MCF 10A (cell line): ENCODE results near the gene ME2. TPM values are rescaled to one million over a fixed set of nuclear protein-coding genes. Genes with fewer than 3 reads are reported as not detected.

ENCODE experiments used
- BruUV-seq: library from RNA; stranded (reverse); fragments of 400-500 nt; replicated peaks from 2 replicates; lab custom pipeline; 2021; lab: Mats Ljungman, UMichigan
- CTCF ChIA-PET: fragments of 300-600 bp; sonication (Branson Sonifier 250); formaldehyde crosslinking; extraction: SDS; loops from one replicate; lab custom pipeline; 2021; ENCODE audit warnings: antibody characterized with exemption, inconsistent platforms; lab: Yijun Ruan, JAX
- POLR2A ChIA-PET: fragments of 300-600, 350-650 bp; sonication (Branson Sonifier 250); formaldehyde crosslinking; extraction: SDS; loops from one replicate; lab custom pipeline; 2020; ENCODE audit warnings: antibody characterized with exemption, inconsistent platforms; lab: Yijun Ruan, JAX
- DNase-seq: peaks from one replicate; pipeline ENCODE4 v3.0.0-alpha.2; 2018; ENCODE audit not compliant: unreplicated experiment
- H3K27ac Mint-ChIP-seq: one replicate; pipeline ENCODE4 v1.8.0; 2022; ENCODE audit warnings: mild to moderate bottlenecking, low read depth, mixed read lengths; ENCODE audit not compliant: unreplicated experiment
- H3K27me3 Mint-ChIP-seq: one replicate; pipeline ENCODE4 v1.8.0; 2022; ENCODE audit warnings: mixed read lengths; ENCODE audit not compliant: insufficient read depth, unreplicated experiment
- H3K36me3 Mint-ChIP-seq: one replicate; pipeline ENCODE4 v1.8.0; 2022; ENCODE audit warnings: mild to moderate bottlenecking, moderate library complexity, mixed read lengths; ENCODE audit not compliant: insufficient read depth, unreplicated experiment
- H3K4me1 Mint-ChIP-seq: one replicate; pipeline ENCODE4 v1.8.0; 2022; ENCODE audit warnings: mixed read lengths; ENCODE audit not compliant: insufficient read depth, unreplicated experiment
- H3K4me3 Mint-ChIP-seq: one replicate; pipeline ENCODE4 v1.8.0; 2022; ENCODE audit warnings: mild to moderate bottlenecking, moderate library complexity, mixed read lengths; ENCODE audit not compliant: unreplicated experiment
- H3K9me3 Mint-ChIP-seq: one replicate; pipeline ENCODE4 v1.8.0; 2022; ENCODE audit warnings: mixed read lengths; ENCODE audit not compliant: unreplicated experiment
- CTCF ChIP-seq: fragments of 200-600 bp; IDR thresholded peaks from one replicate; pipeline ENCODE4 v1.8.0; 2022; ENCODE audit warnings: antibody characterized with exemption, mild to moderate bottlenecking; ENCODE audit not compliant: unreplicated experiment
- intact Hi-C: fragments of 100-400 bp; cut with micrococcal nuclease; formaldehyde crosslinking; loops from 2 replicates; pipeline ENCODE4 v1.14.1; 2022
- total RNA-seq: library from RNA; stranded (reverse); gene quantifications from 2 replicates; pipeline ENCODE4 v1.2.3, GENCODE V29; 2022

The ME2 gene
- total RNA-seq, 1 experiment from 2014 or later = 64.8 TPM

- ChIA-PET POLR2A (interaction anchor here (1.7 to 2.5 kb wide), 2 partner anchors 12 to 74 kb away, joined by 5 to 11 read pairs; partner anchors contain the start of genes ELAC1 and SMAD4), CTCF (interaction anchor here (0.9 to 1.0 kb wide), 2 partner anchors 22 to 137 kb away, joined by 3 read pairs; no protein-coding TSS in a partner anchor)
- no peak for DNase-seq
- Mint-ChIP-seq H3K4me3 (no peak overlapping the region), H3K27ac (no peak overlapping the region), H3K4me1 (no peaks in the 10 kb centered on the region), H3K27me3 (no peaks in the 10 kb centered on the region), H3K9me3 (no peaks in the 10 kb centered on the region), H3K36me3 (peaks cover 5% of the 10 kb centered on the region)
- intact Hi-C loops = no loop called here
- TF ChIP-seq CTCF = no peak
- no TSS peak for BruUV-seq
These were observed 77.2 kb downstream of the ME2 start for GRCh38 chr18:50956116-50956515.

- intact Hi-C loops = no loop called here
- peaks cover 5% of the 10 kb centered on the region for H3K36me3 Mint-ChIP-seq
- no peaks in the 10 kb centered on the region for H3K4me1 Mint-ChIP-seq
- CTCF ChIA-PET = no interaction called here
- H3K27me3 Mint-ChIP-seq = no peaks in the 10 kb centered on the region
- no peak for DNase-seq
- BruUV-seq = no TSS peak
- H3K27ac Mint-ChIP-seq = no peak overlapping the region
- H3K4me3 Mint-ChIP-seq = no peak overlapping the region
- peaks cover 19% of the 10 kb centered on the region for H3K9me3 Mint-ChIP-seq
- POLR2A ChIA-PET = interaction anchor here (0.7 kb wide), 1 partner anchor 83 kb away, joined by 3 read pairs; the partner anchor contains the start of gene ME2
- TF ChIP-seq CTCF = no peak
These were observed 83.1 kb downstream of the ME2 start for GRCh38 chr18:50961974-50962373.

GRCh38 chr18:50967714-50968661 is 89.1 kb downstream of the ME2 start, which contains the start of gene ELAC1:
Gene ELAC1, plus strand, starts transcription at chr18:50968040. Its CDS starts 6,365 bp downstream, at chr18:50974405.
- H3K27me3 Mint-ChIP-seq = no peaks in the 10 kb centered on the region
- intact Hi-C loops = loop anchor here (1.0 kb wide), 1 partner anchor 148 kb away; the partner anchor contains the start of gene MRO
- BruUV-seq = no TSS peak
- peak; percentile 72 for DNase-seq
- ChIA-PET POLR2A (interaction anchor here (0.6 to 9.9 kb wide), 38 partner anchors 9 to 687 kb away, joined by 3 to 187 read pairs (median 5); partner anchors contain the start of genes MBD1, ME2, MRO and SMAD4), CTCF (interaction anchor here (0.6 to 1.5 kb wide), 10 partner anchors 16 to 460 kb away, joined by 3 to 6 read pairs (median 3); no protein-coding TSS in a partner anchor)
- H3K4me3 Mint-ChIP-seq = peak within 1 kb of the TSS; percentile 68
- H3K9me3 Mint-ChIP-seq = peaks cover 11% of the 10 kb centered on the region
- peaks cover 27% of the 10 kb centered on the region for H3K4me1 Mint-ChIP-seq
- no peaks in the 10 kb centered on the region for H3K36me3 Mint-ChIP-seq
- no peak for TF ChIP-seq CTCF
- H3K27ac Mint-ChIP-seq = peak within 1 kb of the TSS; percentile 75

GRCh38 chr18:50969448-50969847 is 90.5 kb downstream of the ME2 start:
- H3K36me3 Mint-ChIP-seq = peaks cover under 1% of the 10 kb centered on the region
- H3K27ac Mint-ChIP-seq = peak overlapping the region; percentile 75
- intact Hi-C loops = no loop called here
- ChIA-PET POLR2A (interaction anchor here (0.8 to 9.9 kb wide), 4 partner anchors 56 to 91 kb away, joined by 3 to 187 read pairs (median 20); partner anchors contain the start of genes ME2 and SMAD4), CTCF (interaction anchor here (1.1 kb wide), 1 partner anchor 82 kb away, joined by 3 read pairs; no protein-coding TSS in a partner anchor)
- peak overlapping the region; percentile 68 for H3K4me3 Mint-ChIP-seq
- no peak for DNase-seq
- no peaks in the 10 kb centered on the region for H3K27me3 Mint-ChIP-seq
- BruUV-seq = no TSS peak
- TF ChIP-seq CTCF = no peak
- no peaks in the 10 kb centered on the region for H3K9me3 Mint-ChIP-seq
- H3K4me1 Mint-ChIP-seq = peaks cover 39% of the 10 kb centered on the region
